Measurements from ENCODE around the gene MPZL2.

Gene MPZL2

GRCh38 chr11:118306556-118306955 lies 42.5 kb upstream of the MPZL2 start:
- H3K4me3 ChIP-seq (replicated peaks; ENCODE audit: low read depth, low read length), result no peak overlapping the region
- no peak for DNase-seq (ENCODE audit: low read depth)

GRCh38 chr11:118305726-118306125 lies 41.6 kb upstream of the MPZL2 start:
- DNase-seq (ENCODE audit: low read depth), result no peak
- no peak overlapping the region for H3K4me3 ChIP-seq (replicated peaks; ENCODE audit: low read depth, low read length)
- no peak for TF ChIP-seq CTCF (IDR thresholded peaks at IDR 0.05; ENCODE audit: low read length, missing control alignments)

More at GRCh38 chr11:118306556-118306955, 42.5 kb upstream of the MPZL2 start:
- TF ChIP-seq CTCF (IDR thresholded peaks at IDR 0.05; ENCODE audit: low read length, missing control alignments), result no peak

GRCh38 chr11:118304568-118305248 lies 40.6 kb upstream of the MPZL2 start, which contains the start of gene CD3E:
Gene CD3E (plus strand): TSS chr11:118304730. CDS start chr11:118304953, 223 bp downstream.
- DNase-seq (ENCODE audit: low read depth), result no peak
- H3K4me3 ChIP-seq (replicated peaks; ENCODE audit: low read depth, low read length), result no peak within 1 kb of the TSS
- no peak for TF ChIP-seq CTCF (IDR thresholded peaks at IDR 0.05; ENCODE audit: low read length, missing control alignments)

- H3K4me3 ChIP-seq (replicated peaks; ENCODE audit: low read depth, low read length), result no peak overlapping the region
Observed at GRCh38 chr11:118304227-118304567, 40.1 kb upstream of the MPZL2 start.

GRCh38 chr11:118301600-118302195 lies 37.6 kb upstream of the MPZL2 start:
- H3K4me3 ChIP-seq (replicated peaks; ENCODE audit: low read depth, low read length), result no peak overlapping the region
- no peak for DNase-seq (ENCODE audit: low read depth)
- TF ChIP-seq CTCF (IDR thresholded peaks at IDR 0.05; ENCODE audit: low read length, missing control alignments), result no peak

More at GRCh38 chr11:118304227-118304567, 40.1 kb upstream of the MPZL2 start:
- no peak for DNase-seq (ENCODE audit: low read depth)
- TF ChIP-seq CTCF (IDR thresholded peaks at IDR 0.05; ENCODE audit: low read length, missing control alignments), result no peak

GRCh38 chr11:118295815-118296454 lies 31.8 kb upstream of the MPZL2 start:
- DNase-seq (ENCODE audit: low read depth), result peak; percentile 46
- TF ChIP-seq CTCF (IDR thresholded peaks at IDR 0.05; ENCODE audit: low read length, missing control alignments), result peak; percentile 70
- H3K4me3 ChIP-seq (replicated peaks; ENCODE audit: low read depth, low read length), result no peak overlapping the region

Measured in fibroblast of pulmonary artery (primary cell).